ENCODE results near the gene RFX5.
"Not testable (repeated sequence)": the region's sequence is repeated elsewhere in the genome, so short reads cannot be mapped to it uniquely, and the experiment has no call there.

RFX5 gene

GRCh38 chr1:151356696-151357095 is 9.6 kb upstream of the RFX5 start:
- DNase-seq (ENCODE audit: low spot score), result no peak
- no peak overlapping the region for H3K4me3 ChIP-seq
- H3K27ac ChIP-seq, result no peak overlapping the region
- TF ChIP-seq, protein P1, sequence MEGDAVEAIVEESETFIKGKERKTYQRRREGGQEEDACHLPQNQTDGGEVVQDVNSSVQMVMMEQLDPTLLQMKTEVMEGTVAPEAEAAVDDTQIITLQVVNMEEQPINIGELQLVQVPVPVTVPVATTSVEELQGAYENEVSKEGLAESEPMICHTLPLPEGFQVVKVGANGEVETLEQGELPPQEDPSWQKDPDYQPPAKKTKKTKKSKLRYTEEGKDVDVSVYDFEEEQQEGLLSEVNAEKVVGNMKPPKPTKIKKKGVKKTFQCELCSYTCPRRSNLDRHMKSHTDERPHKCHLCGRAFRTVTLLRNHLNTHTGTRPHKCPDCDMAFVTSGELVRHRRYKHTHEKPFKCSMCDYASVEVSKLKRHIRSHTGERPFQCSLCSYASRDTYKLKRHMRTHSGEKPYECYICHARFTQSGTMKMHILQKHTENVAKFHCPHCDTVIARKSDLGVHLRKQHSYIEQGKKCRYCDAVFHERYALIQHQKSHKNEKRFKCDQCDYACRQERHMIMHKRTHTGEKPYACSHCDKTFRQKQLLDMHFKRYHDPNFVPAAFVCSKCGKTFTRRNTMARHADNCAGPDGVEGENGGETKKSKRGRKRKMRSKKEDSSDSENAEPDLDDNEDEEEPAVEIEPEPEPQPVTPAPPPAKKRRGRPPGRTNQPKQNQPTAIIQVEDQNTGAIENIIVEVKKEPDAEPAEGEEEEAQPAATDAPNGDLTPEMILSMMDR (IDR thresholded peaks at IDR 0.05), result no peak

DNA sequence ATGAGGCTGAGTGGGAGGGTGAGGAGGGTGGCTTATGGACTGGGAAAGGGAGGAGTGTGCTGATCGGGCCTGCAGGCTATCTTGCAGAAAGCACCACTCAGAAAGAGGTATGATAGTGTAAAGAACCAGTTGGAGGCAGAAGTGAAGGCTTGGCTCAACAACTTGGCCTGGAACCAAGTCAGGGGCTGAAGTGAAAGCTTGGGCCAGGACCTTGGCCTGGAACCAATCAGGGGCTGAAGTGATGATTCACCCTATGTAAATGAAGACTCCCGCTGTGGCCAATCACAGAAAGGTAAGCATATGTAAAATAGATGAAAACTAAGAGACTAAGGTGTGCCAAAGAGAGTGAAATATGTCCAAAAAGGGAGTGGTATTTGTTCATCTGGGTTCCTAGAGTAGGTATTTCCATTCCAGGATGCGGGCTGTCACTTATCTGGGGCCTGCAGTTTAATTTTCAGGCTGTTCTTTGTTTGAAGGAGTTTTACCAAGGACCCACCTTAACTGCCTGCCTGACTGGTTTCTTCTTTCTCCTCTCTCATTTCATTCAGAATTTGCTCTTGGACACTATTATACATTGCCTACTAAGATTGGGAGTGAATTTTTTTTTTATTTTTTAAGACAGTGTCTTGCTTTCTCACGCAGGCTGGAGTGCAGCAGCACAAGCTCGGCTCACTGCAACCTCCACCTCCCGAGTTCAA is 5.1 kb upstream of the RFX5 start:
- TF ChIP-seq, protein P1 (IDR thresholded peaks at IDR 0.05), result no peak
- Histone ChIP-seq H3K27ac (no peak overlapping the region), H3K4me3 (no peak overlapping the region)
- DNase-seq (ENCODE audit: low spot score), result no peak

GRCh38 chr1:151350323-151350722 is 3.3 kb upstream of the RFX5 start:
- H3K4me3 ChIP-seq; H3K27ac ChIP-seq; DNase-seq (ENCODE audit: low spot score): not testable (repeated sequence)

DNA sequence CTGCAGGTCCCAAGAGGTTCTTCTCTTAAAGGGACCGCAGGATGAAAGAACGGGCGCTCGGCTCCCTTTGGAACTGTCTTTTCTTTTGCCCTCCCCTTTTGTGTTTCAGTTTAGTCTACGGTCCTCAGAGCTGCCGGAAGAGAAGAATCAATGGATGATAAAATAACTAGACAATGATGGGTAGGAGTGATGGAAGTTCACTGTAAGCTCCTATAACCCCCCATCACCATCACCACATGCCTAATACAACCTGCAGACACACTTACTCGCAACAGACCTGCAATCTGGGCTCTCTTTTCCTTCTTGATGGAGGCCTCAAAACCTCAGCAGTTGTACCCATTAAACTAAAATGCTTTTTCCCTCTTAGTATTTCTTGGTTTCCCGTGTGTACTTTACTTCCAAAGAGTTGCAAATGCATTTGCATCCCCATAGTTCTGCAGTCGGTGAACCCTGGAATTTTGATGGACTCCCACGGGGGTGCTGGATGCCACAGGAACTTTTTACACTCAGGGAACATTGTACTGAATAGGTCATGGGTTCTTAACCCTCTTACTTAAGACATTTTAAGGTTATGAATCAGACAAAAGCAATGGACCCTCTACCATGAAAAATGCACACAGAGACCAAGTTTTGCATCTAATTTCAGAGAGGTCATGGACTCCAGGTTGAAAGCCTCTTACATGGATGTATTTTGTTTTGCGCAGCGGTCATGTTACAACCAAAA is 633 bp upstream of the RFX5 start:
- H3K27ac ChIP-seq, result peak overlapping the region; percentile 85 to 95
- TF ChIP-seq, protein P1 (IDR thresholded peaks at IDR 0.05), result no peak
- no peak for DNase-seq (ENCODE audit: low spot score)
- peak overlapping the region; percentile 70 for H3K4me3 ChIP-seq

DNA sequence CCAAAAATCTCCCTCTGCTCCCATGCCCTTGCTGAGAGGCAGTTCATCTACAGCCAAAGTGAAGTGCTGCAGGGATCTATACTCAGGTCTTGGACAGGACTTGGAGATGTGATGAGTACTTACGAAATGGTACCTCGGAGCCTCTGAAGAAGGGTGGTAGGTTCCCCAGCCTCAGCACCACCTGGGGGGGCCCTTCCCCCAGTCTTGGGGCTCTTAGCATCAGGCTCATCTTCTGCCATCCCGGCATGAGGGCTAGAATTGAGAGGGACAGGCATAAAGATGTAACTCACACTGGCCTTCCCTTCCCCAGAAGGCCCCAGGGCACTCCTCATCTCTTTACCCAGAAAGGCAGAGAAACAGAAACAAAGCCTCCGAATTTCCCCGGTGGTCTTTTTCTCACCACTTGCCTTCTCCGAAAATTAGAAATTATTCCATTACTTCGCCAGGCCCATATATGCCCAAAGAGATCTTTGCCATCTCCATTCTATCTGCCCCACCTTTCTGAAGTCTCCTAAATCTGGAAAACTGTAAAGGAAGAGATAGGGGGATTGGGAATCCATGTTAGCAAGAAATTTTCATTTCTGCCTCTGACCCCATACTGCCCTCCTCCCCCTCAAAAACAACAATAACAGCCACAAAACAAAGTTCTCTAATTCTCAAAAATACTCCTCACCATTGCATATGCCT is 827 bp downstream of the RFX5 start:
- peak overlapping the region; percentile 70 for H3K4me3 ChIP-seq
- DNase-seq (ENCODE audit: low spot score), result no peak
- peak overlapping the region; percentile 85 to 95 for H3K27ac ChIP-seq
- TF ChIP-seq, protein P1 (IDR thresholded peaks at IDR 0.05), result no peak

DNA sequence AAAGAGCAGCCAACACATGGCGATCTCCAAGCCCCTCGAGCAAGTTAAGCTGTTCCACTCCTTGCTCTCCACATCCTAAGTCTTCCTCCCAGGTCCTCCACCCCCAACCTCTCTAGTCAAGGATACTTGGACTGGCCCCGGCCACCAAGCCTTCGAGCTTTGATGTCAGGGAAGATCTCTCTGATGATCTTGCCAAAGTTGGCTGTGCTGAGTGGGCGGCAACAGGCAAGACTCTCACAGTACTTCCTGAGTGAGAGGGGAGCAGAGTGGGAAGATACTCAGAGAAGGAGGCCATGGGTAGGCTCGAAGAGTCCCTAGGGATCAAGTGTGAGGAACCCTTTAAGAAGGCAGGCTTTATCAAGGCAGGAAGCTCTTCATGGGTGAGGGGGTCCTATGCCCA is 2.8 kb downstream of the RFX5 start:
- DNase-seq (ENCODE audit: low spot score), result no peak

DNA sequence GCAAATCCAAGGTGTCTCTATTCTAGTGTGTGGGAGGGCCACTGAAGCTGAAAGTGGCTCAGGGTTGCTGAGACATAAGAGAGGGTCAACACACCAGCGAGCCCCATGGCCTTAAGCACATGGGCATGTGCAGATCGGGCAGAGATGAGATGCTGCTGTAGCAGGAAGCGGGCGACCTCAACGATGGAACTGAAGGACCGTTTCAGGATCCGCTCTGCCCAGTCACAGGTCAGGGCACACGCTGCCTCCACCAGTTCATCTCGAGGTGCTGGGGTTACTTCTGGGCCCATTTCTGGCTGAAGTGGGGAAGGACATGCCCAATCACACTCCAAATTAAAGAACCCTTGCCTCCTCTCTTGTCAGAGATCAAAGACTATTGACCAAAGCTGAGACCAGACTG is 3.5 kb downstream of the RFX5 start:
- no peak overlapping the region for H3K27ac ChIP-seq
- no peak for DNase-seq (ENCODE audit: low spot score)
- H3K4me3 ChIP-seq, result no peak overlapping the region
- TF ChIP-seq, protein P1 (IDR thresholded peaks at IDR 0.05), result no peak

More for the DNA sequence above, 2.8 kb downstream of the RFX5 start:
- TF ChIP-seq, protein P1 (IDR thresholded peaks at IDR 0.05), result no peak
- H3K4me3 ChIP-seq, result no peak overlapping the region
- H3K27ac ChIP-seq, result no peak overlapping the region

Data from coronary artery (tissue), 2 donors.